GM19351 (cell line): ENCODE measurements around the gene TPSG1.

ENCODE experiments used
- ATAC-seq: cut with Tn5 transposase; IDR thresholded peaks from one replicate; pipeline ENCODE4 v1.9.1; 2021; ENCODE audit warnings: mild to moderate bottlenecking, moderate library complexity; ENCODE audit not compliant: unreplicated experiment

Gene TPSG1

DNA sequence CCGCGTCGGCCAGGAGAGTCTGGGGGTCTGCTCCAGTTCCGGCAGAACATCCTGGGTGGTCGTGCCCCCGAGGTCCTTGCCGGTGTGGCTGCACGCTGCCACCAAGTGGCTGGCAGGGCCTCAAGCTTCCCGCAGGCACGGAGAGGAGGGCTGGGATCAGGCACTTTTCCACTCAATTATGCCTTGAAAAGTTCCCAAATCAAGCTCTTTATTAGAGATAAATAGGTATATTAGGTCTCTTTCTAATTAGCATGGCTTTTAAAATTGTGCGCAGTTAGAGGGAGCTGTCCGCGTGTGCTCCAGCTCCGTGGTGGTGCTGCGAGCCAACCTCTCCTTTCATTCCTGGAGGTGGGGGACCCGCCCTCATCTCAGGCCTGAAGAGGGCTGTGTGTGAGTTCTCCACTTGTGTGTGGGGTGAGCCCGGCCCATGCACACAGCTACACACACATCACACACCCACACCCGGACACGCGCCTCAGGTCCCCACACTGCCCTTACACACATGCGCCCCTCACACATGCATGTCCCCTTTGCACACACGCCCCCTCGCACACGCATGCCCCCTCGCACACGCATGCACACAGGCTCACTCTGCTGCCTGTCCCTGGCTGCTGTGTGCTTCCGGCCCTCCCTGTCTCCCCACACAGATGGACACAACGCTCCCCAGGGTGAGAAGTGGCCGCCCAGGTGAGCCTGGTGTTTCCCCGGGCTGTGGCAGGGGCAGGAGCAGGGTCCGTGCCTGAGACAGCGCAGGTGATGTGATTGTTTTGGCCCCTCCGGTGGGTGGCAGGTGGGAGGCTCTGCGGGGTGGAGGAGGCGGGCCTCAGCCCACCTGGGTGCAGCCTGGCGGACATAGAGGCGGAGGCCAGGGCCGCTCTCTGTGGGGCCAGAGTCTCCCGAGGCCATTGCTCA is 43.4 kb downstream of the TPSG1 start:
- no peak for ATAC-seq

DNA sequence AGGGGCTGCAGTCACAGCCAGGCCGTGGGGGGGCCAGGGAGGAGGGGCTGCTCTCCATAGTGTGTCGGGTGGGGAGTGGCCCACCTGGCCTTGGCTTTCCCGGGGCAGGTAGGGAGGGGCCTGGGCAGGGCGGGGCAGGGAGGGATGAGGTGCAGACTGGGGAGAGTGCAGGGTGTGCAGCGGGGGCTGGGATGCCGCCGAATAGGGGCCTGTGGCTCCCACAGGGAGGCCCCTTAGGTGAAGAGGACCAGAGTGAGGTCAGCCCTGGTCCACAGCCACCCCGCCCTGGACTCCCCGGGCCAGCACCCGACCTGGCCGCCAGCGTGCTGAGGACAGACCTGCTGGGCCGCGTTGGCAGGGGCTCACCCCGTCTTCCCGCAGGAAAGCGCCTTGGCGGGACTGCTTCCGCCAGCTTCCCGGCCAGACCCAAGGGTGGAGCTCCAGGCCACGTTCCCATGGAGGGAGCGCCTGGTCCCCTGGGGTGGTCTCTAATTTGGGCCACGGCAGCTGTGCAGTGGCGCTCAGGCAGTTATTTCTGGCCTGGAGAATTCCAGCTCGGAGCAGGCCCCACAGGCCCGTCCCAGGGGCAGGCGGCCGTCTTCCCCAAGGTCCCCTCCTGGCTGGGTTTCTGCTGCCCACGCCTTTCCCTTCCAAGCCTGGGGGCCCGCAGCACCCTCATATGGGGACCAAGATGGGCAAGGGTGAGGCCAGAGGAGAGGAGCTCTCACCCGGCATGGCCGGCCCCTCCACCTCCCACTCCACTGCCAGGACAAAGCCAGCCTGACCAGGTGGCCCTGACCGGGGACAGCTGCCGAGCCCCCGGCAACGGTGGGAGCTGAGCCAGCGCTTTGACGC is 44.3 kb downstream of the TPSG1 start:
- no peak for ATAC-seq

- ATAC-seq = no peak
These were observed 46.7 kb downstream of the TPSG1 start for GRCh38 chr16:1178295-1178910.

DNA sequence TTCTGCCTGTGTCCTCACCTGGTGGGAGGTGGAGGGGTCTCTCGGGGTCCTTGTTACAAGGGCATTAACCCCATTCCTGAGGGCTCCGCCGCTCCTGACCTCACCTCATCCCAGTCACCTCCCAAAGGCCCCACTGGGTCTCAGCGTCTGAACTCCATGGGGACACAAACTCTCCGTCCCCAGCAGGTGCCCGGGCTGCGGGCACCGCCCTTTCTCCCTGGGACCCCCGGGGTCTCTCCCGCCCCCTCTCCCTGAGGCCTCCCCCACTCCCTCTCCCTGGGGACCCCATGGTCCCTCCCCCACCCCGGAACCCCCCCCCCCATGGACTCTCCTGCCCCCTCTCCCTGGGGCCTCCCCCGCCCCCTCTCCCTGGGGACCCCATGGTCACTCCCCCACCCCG is 47.3 kb downstream of the TPSG1 start:
- no peak for ATAC-seq

GRCh38 chr16:1177053-1177452 is 48.0 kb downstream of the TPSG1 start:
- no peak for ATAC-seq

DNA sequence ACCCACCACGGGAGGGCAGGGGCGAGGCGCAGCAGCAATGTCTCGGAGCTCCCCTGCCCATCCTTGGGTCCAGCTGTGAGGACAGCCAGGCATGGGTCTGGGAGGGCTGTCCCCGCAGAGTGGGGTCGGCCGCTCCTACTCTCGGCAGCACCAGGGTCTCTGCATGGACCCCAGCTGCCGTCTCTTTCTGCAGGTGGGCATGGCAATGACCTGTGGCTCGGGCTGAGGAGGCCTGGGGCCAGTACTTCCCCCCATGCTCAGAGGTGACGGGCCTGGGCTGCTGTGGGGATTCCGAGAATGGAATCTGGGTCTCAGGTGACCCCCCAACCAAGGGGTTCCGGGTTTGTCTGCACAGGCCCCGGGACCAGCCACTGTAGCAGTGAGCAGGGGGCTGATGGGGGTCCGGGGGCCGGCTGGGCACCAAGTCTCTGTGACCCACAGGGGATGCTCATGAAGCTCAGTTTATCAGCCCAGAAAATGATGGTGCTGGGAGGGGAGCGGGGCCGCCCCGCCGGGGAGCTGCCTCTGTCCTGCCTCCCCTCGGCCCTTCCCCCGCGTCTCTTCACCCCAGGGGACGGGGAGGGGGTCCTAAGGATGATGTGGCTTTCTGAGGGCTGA is 48.7 kb downstream of the TPSG1 start:
- ATAC-seq = no peak

DNA sequence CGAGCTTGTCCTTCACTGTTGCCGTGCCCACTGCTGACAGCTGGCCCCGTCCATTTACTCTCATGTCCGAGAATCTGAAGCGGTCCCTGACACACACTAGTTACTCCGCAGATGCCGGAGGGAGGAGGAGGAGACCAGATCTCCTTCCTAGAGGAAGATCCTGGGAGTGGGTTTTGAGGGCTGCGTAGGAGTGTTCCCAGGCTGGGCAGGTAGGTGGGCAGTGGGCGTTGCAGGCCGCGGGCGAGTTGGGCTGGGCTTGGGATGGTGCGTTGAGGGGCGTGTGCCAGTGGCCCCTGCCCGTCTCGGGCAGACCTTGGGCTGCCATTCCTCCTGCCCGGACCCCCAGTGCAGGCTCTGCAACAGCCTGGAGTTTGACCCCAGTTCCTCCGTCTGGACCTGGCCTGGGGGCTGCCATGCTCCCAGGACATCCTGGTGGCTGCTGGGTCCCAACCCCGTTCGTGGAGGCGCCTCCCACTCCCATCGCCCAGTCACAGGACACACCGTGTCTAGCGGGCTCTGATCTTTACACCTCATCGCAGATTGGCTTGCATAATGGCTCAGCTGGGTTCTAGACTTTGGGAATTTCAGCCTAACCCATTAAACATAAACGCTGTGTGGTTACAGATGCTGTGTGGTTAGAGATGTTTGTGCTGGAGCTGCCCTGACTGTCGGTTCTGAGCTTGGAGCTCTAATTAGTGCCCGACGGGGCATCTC is 49.3 kb downstream of the TPSG1 start:
- no peak for ATAC-seq

DNA sequence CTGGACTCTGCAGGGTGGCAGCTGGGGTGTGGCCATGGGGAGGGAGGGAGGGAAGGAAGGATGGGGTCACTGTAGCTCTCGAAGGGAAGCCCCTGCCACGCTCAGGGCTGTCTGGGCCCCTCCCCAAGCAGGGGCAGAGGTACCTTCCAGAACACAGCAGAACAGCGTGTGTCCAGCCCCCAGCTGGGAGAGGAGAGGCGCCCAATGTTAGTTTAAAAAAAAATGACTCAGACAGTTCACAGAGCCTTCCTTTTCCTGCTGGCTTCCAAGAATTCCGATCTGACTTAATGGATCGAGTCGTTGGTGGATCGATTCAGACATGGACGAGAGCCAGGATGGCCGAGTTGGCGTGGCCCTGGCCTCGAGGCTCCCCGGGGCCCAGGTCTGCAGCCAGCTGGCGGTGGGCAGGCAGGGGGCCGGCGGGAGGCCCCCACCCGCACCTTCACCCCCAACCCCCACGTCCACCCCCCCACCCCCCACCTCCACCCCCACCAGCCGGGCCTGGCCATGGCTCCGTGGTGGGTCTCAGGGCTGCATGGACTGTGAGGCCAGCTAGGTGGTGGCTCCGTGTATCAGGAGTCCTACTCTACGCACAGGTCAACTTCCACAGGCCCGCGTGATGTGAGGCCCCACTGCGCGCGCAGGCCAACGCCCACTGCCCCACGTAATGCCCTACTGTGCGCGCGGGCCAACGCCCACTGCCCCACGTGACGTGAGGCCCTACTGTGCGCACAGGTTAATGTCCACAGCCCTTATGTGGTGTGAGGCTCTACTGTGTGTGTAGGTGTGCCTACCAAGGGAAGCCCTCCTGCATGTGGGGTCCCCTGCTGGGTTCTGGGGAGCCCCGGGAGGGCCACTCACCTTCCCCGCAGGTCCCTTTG is 50.4 kb downstream of the TPSG1 start:
- ATAC-seq = no peak

DNA sequence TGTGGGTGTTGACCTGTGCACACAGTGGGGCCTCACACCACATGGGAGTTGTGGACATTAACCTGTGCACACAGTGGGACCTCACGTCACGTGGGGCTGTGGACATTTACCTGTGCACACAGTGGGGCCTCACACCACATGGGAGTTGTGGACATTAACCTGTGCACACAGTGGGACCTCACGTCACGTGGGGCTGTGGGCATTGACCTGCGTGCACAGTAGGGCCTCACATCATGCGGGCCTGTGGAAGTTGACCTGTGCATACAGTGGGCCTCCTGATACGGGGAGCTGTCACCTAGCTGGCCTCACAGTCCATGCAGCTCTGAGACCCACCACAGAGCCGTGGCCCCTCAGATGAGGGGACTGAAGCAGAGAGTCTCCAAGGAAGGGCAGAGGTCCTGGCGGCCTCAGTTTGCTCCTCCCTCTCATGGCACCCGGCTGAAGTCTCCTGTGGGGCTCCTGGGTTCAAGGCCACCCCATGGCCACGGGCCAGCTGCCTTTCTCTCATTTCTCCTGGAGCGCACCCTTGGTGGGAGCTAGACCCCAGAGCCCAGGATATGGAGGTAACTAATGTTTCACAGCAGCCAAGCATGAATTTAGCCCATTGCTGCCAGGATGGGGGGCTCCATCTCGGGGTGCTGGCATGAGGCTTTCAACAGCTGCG is 51.1 kb downstream of the TPSG1 start:
- no peak for ATAC-seq

GRCh38 chr16:1172651-1173050 is 52.4 kb downstream of the TPSG1 start:
- no peak for ATAC-seq

DNA sequence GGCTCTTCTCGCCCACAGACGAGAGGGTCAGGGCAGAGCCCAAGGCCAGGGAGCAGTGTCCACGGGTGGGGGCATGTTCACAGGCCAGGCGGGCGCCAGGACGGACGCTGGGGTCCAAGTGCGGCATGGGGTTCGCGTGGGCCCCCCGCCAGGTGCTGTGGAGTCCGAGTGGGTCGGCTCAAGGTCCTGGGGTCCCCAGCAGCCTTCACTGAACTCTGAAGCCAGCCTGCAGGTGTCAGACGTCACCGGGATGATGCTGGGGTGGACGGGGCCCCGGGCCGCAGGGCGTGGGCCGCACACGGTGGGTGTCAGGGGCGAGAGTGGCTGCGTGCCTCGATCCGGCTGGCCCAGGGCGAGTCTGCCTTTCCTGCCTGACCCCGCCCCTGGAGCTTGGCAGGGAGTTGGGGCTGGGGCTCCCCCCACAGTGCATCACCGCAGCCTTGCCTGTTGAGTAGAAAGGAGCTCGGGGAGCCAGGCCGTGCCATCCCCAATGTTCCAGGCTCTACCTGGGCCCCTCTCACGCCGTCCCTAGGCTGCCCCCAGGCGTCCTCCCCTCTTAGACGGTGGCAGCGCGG is 53.1 kb downstream of the TPSG1 start:
- no peak for ATAC-seq
